Gastroesophageal sphincter (tissue), 3 donors: ENCODE data around the gene PHF23.

Experiments used
- EP300 ChIP-seq: sonication (generic); formaldehyde crosslinking; IDR thresholded peaks from one replicate; pipeline ENCODE4 v1.6.1; 2017; ENCODE audit warnings: antibody characterized with exemption, mild to moderate bottlenecking
- POLR2AphosphoS5 ChIP-seq: sonication (generic); formaldehyde crosslinking; IDR thresholded peaks from one replicate; pipeline ENCODE4 v1.6.1; 2017; ENCODE audit warnings: antibody characterized with exemption
- TF ChIP-seq, protein P1 (sequence below), 4 experiments: fragments of 200-600 bp in 2 of 4; fragments of 450-650 bp in 2 of 4; sonication (generic) in 1 of 4; IDR thresholded peaks; one replicate each; pipeline ENCODE4 v1.5.1; 2017 to 2019; ENCODE audit warnings: antibody characterized with exemption in 4 of 4, mild to moderate bottlenecking in 2 of 4, moderate library complexity in 2 of 4

DNA sequence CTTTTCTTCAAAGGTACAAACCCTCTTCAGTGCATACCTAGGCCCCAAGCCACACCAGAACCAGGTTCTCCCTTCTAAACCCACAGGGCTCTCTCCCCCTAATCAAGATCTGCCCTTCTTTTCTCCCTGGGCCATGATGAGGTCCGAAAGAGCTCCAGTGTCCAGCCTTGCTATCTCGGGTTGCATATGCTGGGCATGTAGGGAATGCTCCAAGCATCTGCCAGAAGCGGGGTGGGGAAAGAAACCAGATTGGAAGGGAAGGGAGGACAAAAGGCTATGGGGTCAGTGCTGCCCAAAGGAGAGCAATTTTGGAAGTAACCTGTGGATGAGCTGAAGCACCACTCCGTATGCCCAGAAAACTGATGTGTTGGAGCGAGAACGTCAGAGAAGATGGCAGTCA, 10.0 kb upstream of the PHF23 start:
- TF ChIP-seq, protein P1, sequence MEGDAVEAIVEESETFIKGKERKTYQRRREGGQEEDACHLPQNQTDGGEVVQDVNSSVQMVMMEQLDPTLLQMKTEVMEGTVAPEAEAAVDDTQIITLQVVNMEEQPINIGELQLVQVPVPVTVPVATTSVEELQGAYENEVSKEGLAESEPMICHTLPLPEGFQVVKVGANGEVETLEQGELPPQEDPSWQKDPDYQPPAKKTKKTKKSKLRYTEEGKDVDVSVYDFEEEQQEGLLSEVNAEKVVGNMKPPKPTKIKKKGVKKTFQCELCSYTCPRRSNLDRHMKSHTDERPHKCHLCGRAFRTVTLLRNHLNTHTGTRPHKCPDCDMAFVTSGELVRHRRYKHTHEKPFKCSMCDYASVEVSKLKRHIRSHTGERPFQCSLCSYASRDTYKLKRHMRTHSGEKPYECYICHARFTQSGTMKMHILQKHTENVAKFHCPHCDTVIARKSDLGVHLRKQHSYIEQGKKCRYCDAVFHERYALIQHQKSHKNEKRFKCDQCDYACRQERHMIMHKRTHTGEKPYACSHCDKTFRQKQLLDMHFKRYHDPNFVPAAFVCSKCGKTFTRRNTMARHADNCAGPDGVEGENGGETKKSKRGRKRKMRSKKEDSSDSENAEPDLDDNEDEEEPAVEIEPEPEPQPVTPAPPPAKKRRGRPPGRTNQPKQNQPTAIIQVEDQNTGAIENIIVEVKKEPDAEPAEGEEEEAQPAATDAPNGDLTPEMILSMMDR (IDR thresholded peaks at IDR 0.05) = no peak
- TF ChIP-seq POLR2AphosphoS5 (no peak), EP300 (no peak)
